GOT3 (cell line): ENCODE data around the gene PARP14.

Source experiments
- DNase-seq: peaks from one replicate; lab custom pipeline; 2025; ENCODE audit warnings: mixed read lengths; lab: John Stamatoyannopoulos, UW

The PARP14 gene

DNA sequence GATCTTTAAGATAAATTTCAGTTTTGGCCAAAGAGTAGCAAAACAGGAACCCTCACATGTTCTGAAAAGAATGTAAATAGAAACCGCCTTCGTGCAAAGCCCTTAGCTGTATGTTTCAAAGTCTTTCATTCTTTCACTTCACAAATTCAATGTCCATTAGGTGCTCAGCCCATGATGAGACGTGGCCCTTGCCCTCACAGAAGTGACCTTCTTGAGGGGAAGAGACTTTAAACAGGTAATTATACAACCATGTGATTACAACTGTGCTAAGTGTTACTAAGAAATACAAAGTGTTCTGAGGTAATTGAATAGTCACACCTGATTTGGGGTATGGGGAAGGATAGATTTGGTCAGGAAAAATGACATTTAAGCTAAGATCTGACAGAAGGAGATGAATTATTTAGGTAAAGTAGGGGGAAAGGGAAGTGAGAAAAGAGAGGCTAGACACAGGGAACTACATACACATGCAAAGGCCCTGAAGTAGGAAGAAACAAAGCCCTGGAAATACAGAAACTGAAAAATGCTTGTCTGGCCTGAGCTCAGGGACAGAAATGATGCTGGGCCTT, 93.4 kb downstream of the PARP14 start:
- no peak for DNase-seq

- no peak for DNase-seq
These were observed 93.9 kb downstream of the PARP14 start for GRCh38 chr3:122774564-122774963.

DNA sequence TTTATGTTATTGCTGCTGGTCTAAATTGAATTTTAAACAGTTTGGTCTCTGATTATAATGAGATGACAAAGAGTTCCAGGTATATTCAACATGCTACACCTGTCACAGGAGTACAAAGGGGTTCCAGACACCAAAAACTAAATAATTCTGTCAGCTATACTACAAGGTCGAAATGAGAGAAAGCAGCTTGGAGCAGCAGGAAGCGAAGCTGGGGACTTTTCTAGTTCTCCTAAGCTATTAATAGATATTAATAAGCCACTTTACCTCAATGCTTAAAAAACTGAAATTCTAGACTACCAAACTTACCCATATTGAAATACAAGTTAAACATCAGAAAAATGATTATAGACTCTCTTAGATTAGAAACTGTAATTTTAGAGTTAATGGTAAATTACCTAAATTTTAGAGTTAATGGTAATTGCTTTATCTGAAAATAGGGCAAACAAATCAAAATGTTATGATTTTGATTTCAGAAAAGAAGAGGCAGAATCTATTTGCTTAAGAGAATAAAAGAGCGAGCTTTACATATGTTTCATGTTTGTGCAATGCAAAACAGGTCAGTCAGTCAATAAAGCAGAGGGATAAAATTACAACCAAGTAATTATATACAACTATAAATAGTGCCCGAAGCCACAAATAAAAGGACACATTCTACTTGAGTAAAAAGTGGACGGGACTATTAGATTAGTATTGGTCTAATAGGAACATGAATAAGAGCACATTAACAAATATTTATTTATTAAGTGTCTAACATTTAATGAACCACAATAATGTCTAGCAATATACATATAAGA, 96.2 kb downstream of the PARP14 start:
- DNase-seq = no peak

DNA sequence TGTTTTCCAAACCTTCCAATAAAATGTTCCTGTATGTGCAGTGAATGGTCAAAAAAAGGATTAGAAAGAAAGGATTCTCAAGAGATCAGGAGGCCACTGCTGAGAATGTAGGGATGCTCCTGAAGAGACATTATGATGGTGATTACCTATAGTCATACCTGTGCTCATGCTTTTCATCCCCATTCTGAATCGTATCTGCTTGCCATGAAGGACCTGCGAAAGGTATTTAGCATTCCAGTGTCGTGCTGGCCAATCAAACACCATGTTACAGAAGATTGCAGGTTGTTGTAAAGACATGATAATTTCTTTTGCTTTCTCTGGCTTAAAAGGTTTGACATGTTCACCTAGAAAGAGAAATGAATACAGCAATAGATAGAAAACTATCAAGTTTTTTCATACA, 96.9 kb downstream of the PARP14 start:
- DNase-seq = no peak
